ENCODE results near the gene GJC2.

GRCh38 chr1:228145463-228146416 is 4.0 kb upstream of the GJC2 start:
- no peak for TF ChIP-seq POLR2AphosphoS5 (IDR thresholded peaks at IDR 0.05)
- TF ChIP-seq, protein P1, sequence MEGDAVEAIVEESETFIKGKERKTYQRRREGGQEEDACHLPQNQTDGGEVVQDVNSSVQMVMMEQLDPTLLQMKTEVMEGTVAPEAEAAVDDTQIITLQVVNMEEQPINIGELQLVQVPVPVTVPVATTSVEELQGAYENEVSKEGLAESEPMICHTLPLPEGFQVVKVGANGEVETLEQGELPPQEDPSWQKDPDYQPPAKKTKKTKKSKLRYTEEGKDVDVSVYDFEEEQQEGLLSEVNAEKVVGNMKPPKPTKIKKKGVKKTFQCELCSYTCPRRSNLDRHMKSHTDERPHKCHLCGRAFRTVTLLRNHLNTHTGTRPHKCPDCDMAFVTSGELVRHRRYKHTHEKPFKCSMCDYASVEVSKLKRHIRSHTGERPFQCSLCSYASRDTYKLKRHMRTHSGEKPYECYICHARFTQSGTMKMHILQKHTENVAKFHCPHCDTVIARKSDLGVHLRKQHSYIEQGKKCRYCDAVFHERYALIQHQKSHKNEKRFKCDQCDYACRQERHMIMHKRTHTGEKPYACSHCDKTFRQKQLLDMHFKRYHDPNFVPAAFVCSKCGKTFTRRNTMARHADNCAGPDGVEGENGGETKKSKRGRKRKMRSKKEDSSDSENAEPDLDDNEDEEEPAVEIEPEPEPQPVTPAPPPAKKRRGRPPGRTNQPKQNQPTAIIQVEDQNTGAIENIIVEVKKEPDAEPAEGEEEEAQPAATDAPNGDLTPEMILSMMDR (IDR thresholded peaks at IDR 0.05; ENCODE audit: poor library complexity, severe bottlenecking), result no peak

Measured in neural cell (in vitro differentiated cells).